Heart right ventricle (tissue), 16 donors: ENCODE results near the gene IPO7. TPM values are rescaled to one million over a fixed set of nuclear protein-coding genes. Genes with fewer than 3 reads are reported as not detected.

Experiments
- ATAC-seq, 8 donors: fragments of 200-7000 bp; cut with Tn5 transposase; one replicate each; pipeline ENCODE4 v1.9.1; 2020; ENCODE audit warnings: mild to moderate bottlenecking in 8 of 8, moderate library complexity in 8 of 8, moderate number of reproducible peaks in 1 of 8
- DNase-seq, 2 donors: peaks; one replicate each; pipeline ENCODE4 v3.0.0-alpha.2; 2020
- H3K27ac ChIP-seq, 10 donors: fragments of 200-600 bp; sonication (generic) in 2 of 10; one replicate each; pipeline versions ENCODE4 v1.5.0 to v1.8.0; 2020 to 2022; ENCODE audit warnings: mild to moderate bottlenecking in 3 of 10
- H3K27me3 ChIP-seq, 7 donors: fragments of 200-600 bp; one replicate each; pipeline ENCODE4 v1.8.0; 2021 to 2022; ENCODE audit warnings: mild to moderate bottlenecking in 2 of 7
- H3K36me3 ChIP-seq, 9 donors: fragments of 200-600 bp; sonication (generic) in 1 of 9; one replicate each; pipeline versions ENCODE4 v1.5.0 to v1.8.0; 2020 to 2022; ENCODE audit warnings: mild to moderate bottlenecking in 2 of 9
- H3K4me1 ChIP-seq, 9 donors: fragments of 200-600 bp; sonication (generic) in 1 of 9; one replicate each; pipeline versions ENCODE4 v1.5.0 to v1.8.0; 2020 to 2022; ENCODE audit warnings: mild to moderate bottlenecking in 4 of 9
- H3K4me3 ChIP-seq, 10 donors: fragments of 200-600 bp; sonication (generic) in 2 of 10; one replicate each; pipeline versions ENCODE4 v1.5.0 to v1.8.0; 2020 to 2022; ENCODE audit warnings: mild to moderate bottlenecking in 7 of 10, moderate library complexity in 2 of 10
- H3K9me3 ChIP-seq, 11 donors: fragments of 200-600 bp in 10 of 11; sonication (generic) in 2 of 11; one replicate each; pipeline versions ENCODE4 v1.5.0 to v1.8.0; 2013 to 2022; ENCODE audit warnings: mild to moderate bottlenecking in 2 of 11, control low read depth in 1 of 11, moderate library complexity in 1 of 11
- CTCF ChIP-seq, 9 donors: fragments of 200-600 bp; sonication (generic) in 2 of 9; IDR thresholded peaks; one replicate each; pipeline versions ENCODE4 v1.5.0 to v1.8.0; 2021 to 2022; ENCODE audit warnings: antibody characterized with exemption in 9 of 9, mild to moderate bottlenecking in 5 of 9, moderate library complexity in 1 of 9
- WGBS, 2 donors: extraction: QIAGEN DNeasy Blood & Tissue Kit; methylation state at CpG; one replicate each; pipeline ENCODE4 v1.1.7; 2013; ENCODE audit warnings: inconsistent platforms in 1 of 2; 5-methylcytosine and 5-hydroxymethylcytosine counted together
- intact Hi-C, 10 donors: fragments of 100-400 bp; cut with DNase I; formaldehyde crosslinking; loops; one replicate each; pipeline versions ENCODE4 v1.11.1 to v1.14.2; 2022
- polyA plus RNA-seq, 2 donors: library from polyadenylated mRNA; stranded (reverse); fragments of 200-250 nt; gene quantifications; one replicate each; pipeline ENCODE4 v1.2.3, GENCODE V29; 2013
- total RNA-seq, 10 donors: library from RNA; stranded (reverse); fragmentation: NEBNext Ultra II Directional in 3 of 10; extraction: Animal tissue kit (Norgen Biotek cat#: 25700) in 3 of 10; gene quantifications; one replicate each; pipeline versions ENCODE4 v1.2.1 to v1.2.4, GENCODE V29; 2021 to 2023
- donor health status: Arrhythmogenic right ventricular cardiomyopathy.
- donor health status: ischemic (EF 13 %, LVEDD 7.1; RV severe dilation, severe dysfunction).
- donor health status: healthy with polysubstance abuse.
- donor health status: DM: no; HTN: yes; CAD: no.
- donor health status: DM: no; HTN: no; CAD: no.
- donor health status: ischemic (EF 25% LVEDD 6.9; RV normal size, moderate dysfunction).
- donor health status: ischemic (EF 25% LVEDD 5.7; RV mildly dilated, moderate dysfunction).
- donor health status: healthy.
- donor health status: DM: yes; HTN: yes; CAD: no.
- donor health status: Ischemic cardiomyopathy.
- donor health status: ischemic (EF 35%, LVEDD 5.7; RV mildly dilated, moderate dysfunction).
- donor health status: nonischemic (EF 11% LVEDD 7.7; RV severe dilation, severe dysfunction).
- donor health status: DM: yes; HTN: yes; CAD: no.
- donor health status: PGD.
- donor health status: ischemic (EF 29% LVEDD 5.4; RV normal size, mild dysfunction).
- donor health status: nonischemic (EF 23%, LVEDD 6.1; RV moderate dilation, normal function).

IPO7 gene
- total and polyA plus RNA-seq, 12 donors: 24.1 to 169 (median 139) TPM

- 84% methylated on average over 2 of the region's 2 CpGs for WGBS, 2 donors
- Histone ChIP-seq H3K9me3 (peaks cover 0 to 3% (median 0%) of the 10 kb centered on the region in 11 donors), H3K36me3 (peaks cover 0 to 97% (median 47%) of the 10 kb centered on the region in 9 donors)
Measured at GRCh38 chr11:9479899-9480298, 95.4 kb downstream of the IPO7 start.

GRCh38 chr11:9489080-9489765, 104.8 kb downstream of the IPO7 start:
- no peaks in the 10 kb centered on the region for H3K27me3 ChIP-seq
- H3K4me3 ChIP-seq: no peak overlapping the region
- DNase-seq (no peak), ATAC-seq (no peak)
- no peak overlapping the region for H3K27ac ChIP-seq
- peaks cover 0 to 96% (median 20%) of the 10 kb centered on the region in 9 donors for H3K36me3 ChIP-seq
- H3K4me1 ChIP-seq: no peaks in the 10 kb centered on the region
- WGBS, 2 donors: 90 to 94% methylated on average over 3 of the region's 3 CpGs
- H3K9me3 ChIP-seq: peaks cover 0 to under 1% (median 0%) of the 10 kb centered on the region in 11 donors
- no peak for TF ChIP-seq CTCF (IDR thresholded peaks at IDR 0.05)
- intact Hi-C loops: no loop called here

More at GRCh38 chr11:9479899-9480298, 95.4 kb downstream of the IPO7 start:
- Histone ChIP-seq H3K4me3 (no peak overlapping the region), H3K27me3 (no peaks in the 10 kb centered on the region), H3K4me1 (no peaks in the 10 kb centered on the region), H3K27ac (no peak overlapping the region)
- intact Hi-C loops: no loop called here
- ATAC-seq (no peak), DNase-seq (no peak)
- no peak for TF ChIP-seq CTCF (IDR thresholded peaks at IDR 0.05)

- TF ChIP-seq CTCF (IDR thresholded peaks at IDR 0.05): no peak
Measured at GRCh38 chr11:9490376-9490775, 105.9 kb downstream of the IPO7 start.

GRCh38 chr11:9493492-9493891, 109.0 kb downstream of the IPO7 start:
- Histone ChIP-seq H3K27ac (no peak overlapping the region), H3K9me3 (no peaks in the 10 kb centered on the region), H3K36me3 (peaks cover 3 to 99% (median 41%) of the 10 kb centered on the region in 9 donors), H3K4me1 (no peaks in the 10 kb centered on the region), H3K4me3 (no peak overlapping the region), H3K27me3 (no peaks in the 10 kb centered on the region)
- ATAC-seq: no peak
- intact Hi-C loops: no loop called here
- 33 to 40% methylated on average over 1 of the region's 1 CpG for WGBS, 2 donors
- no peak for DNase-seq
- TF ChIP-seq CTCF (IDR thresholded peaks at IDR 0.05): no peak

More at GRCh38 chr11:9490376-9490775, 105.9 kb downstream of the IPO7 start:
- Histone ChIP-seq H3K27me3 (no peaks in the 10 kb centered on the region), H3K4me1 (no peaks in the 10 kb centered on the region), H3K9me3 (no peaks in the 10 kb centered on the region), H3K4me3 (no peak overlapping the region), H3K36me3 (peaks cover 0 to 96% (median 24%) of the 10 kb centered on the region in 9 donors), H3K27ac (no peak overlapping the region)
- WGBS, 2 donors: 95 to 96% methylated on average over 3 of the region's 3 CpGs
- no peak for DNase-seq
- ATAC-seq: no peak
- intact Hi-C loops: no loop called here
